HG02884 (cell line): ENCODE data around the gene ZNF518B.

Experiments
- ATAC-seq: cut with Tn5 transposase; IDR thresholded peaks from one replicate; pipeline ENCODE4 v1.9.1; 2021; ENCODE audit warnings: mild to moderate bottlenecking, moderate library complexity; ENCODE audit not compliant: unreplicated experiment

Gene ZNF518B, protein sequence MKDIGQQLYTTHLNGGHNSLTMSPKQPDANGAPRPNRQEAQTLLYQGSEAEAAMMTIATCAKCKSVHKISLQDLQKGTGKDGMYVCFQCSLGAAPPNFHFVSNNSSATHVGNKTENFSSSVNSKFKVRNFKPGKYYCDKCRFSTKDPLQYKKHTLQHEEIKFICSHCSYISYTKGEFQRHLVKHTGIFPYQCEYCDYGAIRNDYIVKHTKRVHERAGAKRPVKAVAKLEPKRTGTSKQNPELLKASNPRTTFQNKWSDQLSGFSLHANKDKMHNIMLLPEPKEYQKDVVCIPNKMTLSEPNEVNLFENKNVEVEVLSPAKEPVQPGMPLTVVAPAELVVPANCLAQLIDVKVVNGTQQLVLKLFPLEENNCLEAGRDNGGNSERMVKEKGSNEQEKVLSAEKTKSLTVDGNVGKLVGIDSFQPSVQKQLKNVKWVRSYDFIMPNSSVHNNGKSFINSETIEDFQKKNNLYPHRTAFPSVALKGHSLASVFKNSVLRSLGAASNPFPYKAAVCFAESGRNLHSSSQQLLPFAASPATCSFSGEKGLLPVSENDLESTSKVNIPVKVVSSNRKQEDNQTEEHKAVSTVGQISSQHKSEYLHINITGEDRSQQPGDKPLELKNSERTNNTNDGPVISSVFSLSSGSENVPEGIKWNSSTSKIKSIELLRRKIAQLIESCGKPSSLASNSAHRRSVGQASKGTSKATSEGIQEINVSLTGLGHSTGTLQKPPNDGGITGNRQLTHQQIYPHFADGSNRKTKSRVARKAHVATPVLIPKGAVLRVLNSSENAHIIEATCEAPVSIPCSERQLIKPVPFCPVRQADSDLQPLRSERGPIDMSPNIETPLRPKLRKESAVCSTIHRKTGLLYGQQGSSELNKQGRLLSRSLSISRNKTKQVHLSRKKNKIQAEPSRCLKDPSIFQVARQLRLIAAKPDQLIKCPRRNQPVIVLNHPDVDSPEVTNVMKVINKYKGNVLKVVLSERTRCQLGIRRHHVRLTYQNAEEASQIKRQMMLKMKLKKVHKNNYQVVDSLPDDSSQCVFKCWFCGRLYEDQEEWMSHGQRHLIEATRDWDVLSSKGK

DNA sequence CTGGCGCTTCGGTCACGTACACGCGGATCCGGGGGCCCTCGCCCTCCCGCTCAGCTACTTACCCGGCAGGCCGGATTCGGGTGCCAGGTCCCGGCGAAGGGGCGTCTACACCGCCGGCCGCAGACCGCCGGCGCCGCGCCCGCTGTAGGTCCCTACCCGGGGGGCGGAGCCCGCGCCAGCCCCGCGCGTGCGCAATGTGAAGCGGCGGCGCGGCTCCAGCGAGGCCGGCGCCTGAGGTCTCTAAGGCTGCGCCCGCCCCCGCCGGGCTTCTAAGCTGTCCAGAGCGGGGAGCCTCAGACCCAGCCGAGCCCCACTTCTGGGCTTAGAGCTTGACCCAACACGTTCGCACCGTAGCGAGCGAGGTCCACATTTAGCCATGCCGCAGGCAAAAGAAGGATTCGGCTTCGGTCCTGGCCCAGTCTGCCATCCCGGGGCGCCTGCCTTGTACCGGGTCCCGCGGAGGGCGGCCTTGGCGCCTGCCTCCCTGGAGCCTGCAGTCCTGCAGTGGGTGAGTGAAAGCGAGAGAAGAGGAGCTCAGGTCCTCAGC, at the start of gene ZNF518B:
Gene ZNF518B (minus strand): TSS at position 172 of the 547 bp plus-strand sequence. CDS start 11,098 bp downstream, outside the sequence.
- peak; percentile 69 for ATAC-seq

DNA sequence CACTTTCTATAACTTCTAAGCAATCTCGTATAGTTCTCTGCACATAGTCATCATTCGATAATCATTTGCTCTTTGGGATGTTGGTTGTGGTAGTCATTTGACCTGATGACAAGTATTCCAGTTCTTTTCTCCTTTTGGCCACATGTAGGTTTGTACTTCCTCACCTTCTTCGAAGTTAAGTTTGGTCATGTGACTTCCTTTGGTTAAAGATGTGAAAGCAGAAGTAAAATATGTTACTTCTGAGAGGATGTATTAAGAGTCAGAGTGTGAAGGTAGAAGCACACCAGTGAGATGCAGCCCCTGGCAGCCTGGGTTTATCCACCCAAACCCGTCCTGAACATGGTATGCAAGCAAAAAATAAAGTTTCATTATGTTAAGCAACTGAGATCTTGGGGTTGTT, 48.9 kb upstream of the ZNF518B start:
- ATAC-seq: no peak

DNA sequence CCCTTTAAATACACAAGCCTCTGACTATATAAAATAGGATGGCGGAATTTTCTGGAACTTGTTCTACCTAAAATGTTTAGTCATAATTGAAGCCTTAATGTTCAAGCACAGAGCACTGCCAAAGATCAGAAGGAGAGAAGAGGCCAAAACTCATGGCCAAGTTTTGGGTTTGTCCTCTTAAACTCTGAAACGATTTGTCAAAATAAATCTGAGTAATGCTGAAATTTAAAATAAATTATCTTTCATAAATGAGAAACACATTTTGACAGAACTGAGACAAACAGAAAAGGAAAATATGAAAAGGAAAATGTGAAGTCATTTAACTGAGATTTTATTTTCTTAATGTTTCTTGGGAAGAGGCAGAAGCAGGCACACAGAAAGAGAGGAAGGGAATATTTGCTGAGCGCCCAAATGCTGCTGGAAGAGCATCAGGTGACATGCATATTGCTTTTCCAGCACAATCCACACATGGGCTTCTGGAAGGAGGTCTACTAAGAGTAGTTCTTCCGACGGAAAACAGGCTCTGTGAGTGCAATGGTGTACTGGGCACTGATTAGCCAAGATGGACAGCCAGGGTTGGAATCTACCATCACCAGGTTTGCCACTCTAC, 47.4 kb upstream of the ZNF518B start:
- no peak for ATAC-seq

DNA sequence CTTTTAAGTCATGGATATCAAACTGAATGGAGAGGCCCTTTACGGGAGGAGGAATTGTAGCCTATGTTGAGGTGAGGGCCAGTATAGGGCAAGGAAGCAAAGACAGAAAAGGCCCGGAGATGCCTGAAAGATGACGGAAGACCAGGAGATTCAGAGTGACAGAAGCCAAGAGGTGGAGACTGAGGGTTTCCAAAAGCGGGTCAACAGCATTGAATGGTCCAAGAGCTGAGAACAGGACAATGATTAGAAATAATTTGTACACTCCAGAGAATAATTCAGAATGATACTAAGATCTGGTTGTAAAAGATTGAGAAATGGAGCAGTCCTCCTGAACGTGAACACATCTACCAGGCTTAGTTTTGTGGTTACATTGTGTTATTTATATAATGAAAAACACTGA, 45.5 kb upstream of the ZNF518B start:
- ATAC-seq: no peak

DNA sequence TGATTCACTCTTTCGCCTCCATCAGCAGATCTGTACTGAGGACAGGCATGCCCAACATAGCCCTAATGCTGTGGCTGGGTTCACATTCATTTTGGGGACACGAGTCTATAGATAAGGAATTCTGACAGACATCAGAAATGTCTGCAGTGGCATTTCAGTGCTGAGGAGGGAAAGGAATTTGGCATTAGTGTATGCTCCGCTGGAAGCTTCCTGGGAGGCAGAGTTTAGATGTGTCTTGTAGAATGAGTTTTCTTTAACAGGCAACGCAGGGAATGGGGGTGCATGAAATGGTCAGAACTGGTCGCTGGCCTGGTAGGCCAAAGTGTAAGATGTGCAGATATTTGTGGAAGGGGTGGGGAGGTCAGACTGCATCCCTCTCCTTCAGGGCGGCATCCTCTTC, 43.5 kb upstream of the ZNF518B start:
- ATAC-seq: no peak

DNA sequence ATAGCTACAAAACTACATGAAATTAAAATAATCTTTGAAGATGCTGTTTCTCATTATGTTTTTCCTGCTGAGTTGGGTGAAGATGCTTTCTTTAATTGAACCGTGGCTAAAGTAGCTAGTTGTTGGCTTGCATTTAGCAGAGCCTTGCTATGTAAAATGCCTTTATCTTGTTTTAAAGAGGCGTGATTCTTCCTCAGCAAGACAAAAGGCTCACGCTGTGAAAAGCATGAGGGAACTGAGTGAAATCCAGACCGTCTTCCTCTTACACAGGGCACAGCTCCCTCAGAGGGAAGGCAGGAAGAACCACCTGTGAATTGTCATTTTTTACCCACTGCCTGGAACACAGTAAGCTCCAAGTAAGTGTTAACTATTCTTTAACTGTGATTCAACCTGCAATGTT, 39.0 kb upstream of the ZNF518B start:
- no peak for ATAC-seq

DNA sequence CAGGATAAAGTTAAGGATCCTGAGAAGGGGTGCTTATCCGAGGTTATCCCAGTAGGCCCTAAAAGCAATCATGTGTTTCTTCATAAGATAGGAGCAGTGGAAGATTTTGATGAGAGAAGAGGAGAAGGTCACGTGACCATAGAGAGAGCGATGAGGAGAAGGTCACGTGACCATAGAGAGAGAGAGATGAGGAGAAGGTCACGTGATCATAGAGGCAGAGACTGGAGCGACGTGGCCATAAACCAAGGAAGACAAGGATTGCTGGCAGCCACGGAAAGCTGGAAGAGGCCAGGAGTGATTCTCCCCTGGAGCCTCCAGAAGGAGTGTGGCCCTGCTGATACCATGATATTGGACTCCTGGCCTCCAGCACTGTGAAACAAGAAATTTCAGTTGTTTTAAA, 38.4 kb upstream of the ZNF518B start:
- ATAC-seq: no peak

DNA sequence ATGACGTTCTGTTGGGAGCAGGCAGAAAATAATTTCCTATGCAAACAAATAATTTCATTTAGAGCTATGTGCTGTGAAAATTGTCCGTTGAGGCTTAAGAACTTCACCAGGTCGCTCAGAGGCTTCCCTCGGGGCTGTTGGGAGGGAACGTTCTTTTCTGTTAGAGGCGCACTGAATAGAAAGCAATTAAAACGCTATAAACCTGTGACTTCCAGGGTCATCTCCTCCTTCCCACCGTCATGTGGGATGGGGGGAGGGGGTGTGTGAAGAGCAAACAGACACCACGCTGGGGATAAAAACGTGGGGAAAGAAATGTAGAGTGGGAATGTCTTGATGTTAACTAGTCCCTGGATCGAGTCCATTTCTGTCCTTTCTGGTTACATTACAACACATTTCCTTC, 35.2 kb upstream of the ZNF518B start:
- no peak for ATAC-seq

DNA sequence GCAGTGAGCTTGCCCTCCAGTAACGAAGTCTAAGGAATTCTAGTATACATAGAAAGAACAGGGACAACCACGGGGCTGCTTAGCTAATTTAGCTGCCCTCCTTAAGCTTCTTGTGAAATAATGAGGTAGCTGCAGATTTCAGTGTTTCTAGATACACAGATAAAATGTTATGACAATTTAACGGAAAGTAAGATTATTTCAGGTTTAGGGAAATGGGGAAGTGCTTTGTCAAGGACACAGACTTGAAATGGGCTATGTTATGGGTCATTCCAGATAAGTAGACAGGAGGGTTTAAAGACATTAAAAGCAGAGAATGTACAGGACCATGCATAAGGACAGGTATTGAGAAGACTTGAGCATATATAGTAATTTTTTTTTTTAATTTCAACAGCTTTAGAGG, 34.2 kb upstream of the ZNF518B start:
- ATAC-seq: no peak

DNA sequence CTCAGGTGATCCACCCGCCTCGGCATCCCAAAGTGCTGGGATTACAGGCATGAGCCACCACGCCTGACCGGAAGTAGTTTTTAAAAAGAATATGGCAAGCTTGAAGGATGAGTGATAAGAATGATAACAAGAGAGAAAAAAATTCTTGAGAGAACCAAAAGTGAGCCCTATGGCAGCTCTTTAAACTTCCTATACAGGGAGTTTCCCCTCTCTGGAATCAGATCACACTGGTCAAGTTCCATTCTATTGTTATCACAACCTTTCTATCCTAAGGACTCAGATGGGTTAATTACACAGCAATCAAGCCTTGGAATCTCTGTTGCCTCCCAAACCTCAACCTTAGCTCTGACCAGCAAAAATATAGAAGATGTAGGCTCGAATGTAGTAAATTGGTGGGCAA, 33.8 kb upstream of the ZNF518B start:
- no peak for ATAC-seq

DNA sequence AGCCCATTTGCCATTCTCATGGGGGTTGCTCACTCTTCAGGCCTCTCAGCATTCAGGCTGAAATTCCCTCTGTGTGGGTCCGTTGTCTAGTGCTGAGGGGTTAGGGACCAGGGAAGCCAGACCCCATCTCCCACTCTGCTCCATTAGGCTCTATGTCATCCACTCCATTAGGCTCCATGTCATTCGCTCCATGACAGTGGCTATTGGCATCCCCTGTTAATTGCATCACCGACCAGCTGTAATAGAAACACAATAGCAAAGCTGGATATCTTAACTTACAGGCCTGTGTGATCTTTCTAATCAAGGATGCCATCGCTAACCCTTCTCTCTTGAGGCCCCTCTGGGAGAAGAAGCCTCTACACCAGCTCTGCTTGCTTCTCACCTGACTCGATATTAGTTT, 25.7 kb upstream of the ZNF518B start:
- no peak for ATAC-seq

DNA sequence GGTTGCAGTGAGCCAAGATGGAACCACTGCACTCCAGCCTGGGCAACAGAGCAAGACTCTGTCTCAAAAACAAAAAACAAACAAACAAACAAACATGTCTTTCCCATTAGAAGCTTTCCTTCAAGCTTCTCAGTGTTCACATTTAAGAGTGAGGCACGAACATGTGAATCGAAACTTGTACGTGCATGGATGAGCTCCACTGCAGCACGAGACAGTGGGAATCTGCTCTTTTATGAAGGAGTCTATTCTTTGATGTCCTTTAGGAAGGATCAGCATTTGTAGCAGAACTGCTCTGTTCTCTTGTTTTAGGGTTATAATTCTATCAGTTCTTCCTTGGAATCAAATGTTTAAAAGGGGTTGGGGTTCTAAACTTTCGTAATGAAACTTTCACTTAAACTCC, 23.4 kb upstream of the ZNF518B start:
- no peak for ATAC-seq

DNA sequence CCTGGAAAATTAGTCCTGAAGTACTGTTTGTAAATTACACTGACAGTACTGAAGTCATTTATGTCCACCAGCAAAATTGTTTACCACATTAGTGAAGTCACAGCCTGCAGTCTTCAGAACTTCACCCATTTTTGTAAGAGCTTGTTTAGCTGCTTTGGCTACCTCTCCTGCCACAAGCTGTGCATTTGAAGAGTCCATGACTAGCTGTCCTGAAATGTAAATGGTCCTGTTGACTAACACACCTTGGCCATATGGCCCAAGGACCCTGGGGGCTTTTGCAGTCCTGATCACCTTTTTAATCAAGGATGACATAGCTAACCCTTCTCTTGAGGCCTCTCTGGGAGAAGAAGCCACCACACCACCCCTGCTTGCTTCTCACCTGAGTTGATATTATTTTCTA, 21.4 kb upstream of the ZNF518B start:
- ATAC-seq: no peak

DNA sequence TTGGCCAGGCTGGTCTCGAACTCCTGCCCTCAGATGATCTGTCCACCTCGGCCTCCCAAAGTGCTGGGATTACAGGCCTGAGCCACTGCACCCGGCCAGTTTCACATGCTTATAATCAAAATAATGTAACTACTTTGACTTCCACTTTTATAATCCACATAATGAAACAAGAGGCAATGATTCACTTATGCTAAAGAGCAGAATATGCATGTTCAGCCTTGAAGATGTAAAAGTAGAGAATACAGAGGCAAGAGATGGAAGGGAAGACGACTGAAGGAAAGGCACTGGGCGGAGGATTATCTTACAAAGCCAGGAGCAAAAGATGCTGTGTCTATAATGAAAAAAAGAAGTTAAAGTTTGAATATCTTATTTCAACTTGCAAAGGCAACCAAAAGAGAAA, 13.3 kb upstream of the ZNF518B start:
- ATAC-seq: no peak

DNA sequence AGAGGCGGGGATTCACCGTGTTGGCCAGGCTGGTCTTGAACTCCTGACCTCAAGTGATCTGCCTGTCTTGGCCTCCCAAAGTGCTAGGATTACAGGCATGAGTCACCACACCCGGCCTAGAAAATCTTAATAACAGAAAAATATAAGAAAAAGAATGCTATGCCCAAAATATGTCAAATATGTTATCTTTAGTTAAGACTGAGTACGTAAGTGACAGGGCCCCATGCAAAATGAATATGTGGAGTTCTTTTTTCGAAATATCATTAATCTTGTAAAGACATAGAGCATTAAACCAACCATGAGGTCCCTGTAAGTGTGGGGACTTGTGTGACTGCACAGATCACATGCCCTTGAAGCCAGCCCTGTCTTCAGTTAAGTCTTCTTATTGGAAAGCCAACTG, 8.9 kb upstream of the ZNF518B start:
- ATAC-seq: no peak

DNA sequence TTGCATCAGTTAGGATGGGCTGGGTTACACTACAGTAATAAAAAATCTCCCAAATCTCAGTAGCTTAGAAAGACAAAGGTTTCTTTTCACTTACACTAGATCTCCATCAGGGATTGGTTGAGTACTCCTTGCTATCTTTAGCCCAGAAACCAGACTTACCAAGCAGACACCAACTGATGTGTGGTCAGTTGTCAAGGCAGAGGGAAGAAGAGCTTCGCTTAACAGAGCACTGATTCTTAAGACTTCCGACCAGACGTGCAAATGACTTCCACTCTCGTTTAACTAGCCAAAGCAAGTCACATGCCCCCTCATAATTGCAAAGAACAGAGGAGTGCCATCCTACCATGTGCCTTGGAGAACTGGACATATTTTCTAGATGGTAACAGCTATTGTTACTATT, 5.7 kb upstream of the ZNF518B start:
- no peak for ATAC-seq

DNA sequence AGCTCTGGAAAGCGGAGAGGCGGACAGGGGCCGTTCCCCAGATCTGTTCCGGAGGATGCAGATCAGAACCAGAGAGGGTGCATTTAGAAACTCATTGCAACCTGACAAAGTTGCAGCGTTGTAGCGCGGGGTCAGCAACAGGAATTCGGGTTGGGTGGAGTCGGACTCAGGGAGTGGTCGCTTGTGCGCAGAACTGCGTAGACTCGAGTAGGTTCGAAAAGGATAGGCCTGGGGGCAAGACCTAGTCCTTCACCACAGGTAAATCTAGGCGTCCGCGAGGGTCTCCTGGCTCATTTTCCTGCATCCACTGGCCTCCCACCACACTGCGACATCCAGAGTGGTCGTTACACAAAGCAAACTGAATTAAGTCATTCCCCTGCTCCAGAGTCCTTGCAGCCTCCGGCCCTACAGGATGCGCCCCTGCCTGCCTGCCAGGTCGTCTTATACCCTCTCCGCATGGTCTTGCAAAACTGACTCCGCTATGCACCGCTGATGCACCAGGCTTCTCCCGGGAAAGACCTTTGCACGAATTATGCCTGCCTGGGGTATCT, 4.7 kb upstream of the ZNF518B start:
- no peak for ATAC-seq

DNA sequence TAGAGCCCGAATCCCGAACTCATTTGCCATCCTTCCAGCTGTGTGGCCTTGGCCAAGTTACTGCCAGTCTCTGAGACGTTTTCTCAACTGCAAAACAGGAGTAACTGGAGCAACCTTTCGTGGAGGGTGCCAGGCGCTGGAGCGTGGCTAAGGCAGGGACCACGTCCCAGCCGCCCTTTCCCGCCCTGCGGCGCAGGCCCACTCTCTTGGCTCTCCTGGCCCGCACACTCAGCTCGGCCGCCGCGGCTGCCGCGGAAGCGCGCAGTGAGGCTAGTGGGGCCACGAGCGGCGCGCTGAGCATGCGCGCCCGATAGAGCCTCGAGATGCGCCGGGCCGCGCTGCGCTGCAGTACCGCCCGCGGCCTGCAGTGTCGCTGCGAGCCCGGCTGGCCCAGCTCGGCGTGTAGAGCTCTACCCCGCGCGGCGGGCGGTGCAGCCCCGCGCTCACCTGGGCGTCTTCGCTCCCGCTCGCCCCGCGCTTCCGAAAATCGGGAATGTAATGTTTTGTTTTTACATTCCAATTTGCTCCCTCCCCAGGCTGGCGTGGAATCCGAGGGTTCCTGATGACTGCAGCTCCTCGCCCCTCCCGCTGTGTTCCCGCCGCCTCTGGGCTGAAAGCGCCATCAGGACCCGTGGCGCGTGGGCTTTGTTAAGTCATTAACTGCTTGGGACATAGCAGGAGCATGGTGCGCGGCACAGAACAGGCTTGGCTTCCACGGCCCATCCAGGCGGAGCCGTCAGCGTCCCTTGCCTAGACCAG, 4.0 kb upstream of the ZNF518B start:
- ATAC-seq: peak; percentile 58

DNA sequence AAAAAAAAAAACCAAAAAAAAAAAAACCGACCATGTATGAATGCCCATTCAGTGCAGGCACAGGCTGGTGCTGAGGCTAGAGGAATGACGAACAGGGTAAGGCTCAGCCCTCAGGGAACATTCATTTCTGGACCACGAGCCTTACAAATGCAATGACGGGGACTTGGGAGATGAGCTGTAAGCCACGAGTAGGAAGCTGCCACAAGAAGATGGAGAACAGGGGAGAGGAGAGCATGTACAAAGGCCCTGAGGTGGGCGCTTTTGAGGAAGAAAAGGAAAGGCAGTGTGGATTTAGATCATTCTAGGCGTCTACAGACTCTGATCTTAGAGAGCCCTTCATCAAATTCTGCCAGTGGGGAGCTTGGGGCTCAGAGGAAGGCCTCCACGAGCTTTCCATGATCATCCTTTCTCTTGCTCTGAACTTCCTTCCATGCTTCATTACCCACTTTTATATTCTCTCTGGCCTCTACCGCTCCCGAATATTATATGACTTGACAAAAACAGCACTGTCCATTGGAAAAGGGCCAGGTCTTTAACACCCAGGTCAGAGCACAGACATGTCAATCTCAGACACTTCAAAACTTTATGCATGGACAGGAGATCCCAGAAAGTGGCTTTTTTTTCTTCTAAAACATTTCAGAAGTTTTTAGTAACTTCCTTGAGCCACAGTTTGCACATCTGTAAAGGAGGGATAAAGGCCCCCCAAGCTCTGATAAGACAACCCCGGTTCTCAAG, 3.3 kb upstream of the ZNF518B start:
- ATAC-seq: no peak
